ENCODE data around the gene ARHGAP11B. TPM values are rescaled to one million over a fixed set of nuclear protein-coding genes. Genes with fewer than 3 reads are reported as not detected.
"Not testable (repeated sequence)": the region's sequence is repeated elsewhere in the genome, so short reads cannot be mapped to it uniquely, and the experiment has no call there.

ARHGAP11B gene

DNA sequence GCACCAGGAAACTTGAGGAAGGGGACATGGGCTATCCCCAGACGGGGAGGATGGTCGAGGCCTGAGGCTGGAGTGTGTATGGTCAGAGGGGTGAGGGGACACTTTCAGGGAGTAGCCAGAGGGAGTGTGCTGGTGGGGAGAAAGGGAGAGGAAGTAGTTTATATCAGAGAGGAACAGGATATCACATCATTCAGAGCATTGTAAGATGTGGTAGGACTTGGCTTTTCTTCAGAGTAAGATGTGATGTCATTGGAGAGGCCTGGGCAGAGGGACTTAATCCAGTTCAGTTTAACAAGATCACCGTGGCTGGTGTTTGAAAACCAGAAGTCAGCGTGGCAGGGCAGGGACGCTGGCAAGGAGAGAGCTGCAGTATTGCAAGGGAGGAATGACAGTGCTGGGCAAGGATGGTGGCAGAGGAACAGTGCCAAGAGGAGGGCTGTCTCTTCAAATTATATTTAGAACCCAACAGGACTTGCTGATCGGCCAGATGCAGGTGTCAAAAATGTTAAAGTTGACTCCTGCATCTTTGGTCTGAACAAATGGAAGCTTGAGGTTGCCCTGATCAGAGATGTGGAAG, 59.9 kb downstream of the ARHGAP11B start:
- H3K9me3 ChIP-seq; H3K4me1 ChIP-seq; DNase-seq; H3K9ac ChIP-seq (ENCODE audit: low read depth in 2 of 2, low read length in 2 of 2); intact Hi-C loops (cut with DNase I); H3K27me3 ChIP-seq; H3K4me3 ChIP-seq; H3K36me3 ChIP-seq; H3K27ac ChIP-seq: not testable (repeated sequence)

DNA sequence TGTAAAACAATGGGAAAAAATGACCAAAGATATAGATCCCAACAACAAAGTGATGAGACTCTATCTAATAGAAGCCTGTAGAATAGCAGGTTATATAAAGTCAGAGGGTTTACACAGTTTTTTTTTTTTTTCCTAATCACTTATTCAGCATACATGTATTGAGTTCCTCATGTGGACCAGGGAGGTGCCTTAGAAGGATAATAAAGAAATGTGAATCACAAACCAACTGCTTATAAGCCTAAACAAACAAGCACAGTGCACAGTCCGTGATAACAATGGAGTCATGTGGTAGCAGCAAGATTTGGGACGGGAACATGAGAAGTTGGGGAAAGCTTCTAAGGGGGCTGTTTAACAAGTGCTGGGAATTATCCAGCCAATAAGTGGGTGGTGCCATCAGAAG, 60.7 kb downstream of the ARHGAP11B start:
- H3K27ac ChIP-seq; H3K4me3 ChIP-seq; H3K27me3 ChIP-seq; DNase-seq; intact Hi-C loops (cut with DNase I); H3K36me3 ChIP-seq; H3K9me3 ChIP-seq; H3K4me1 ChIP-seq; H3K9ac ChIP-seq (ENCODE audit: low read depth in 2 of 2, low read length in 2 of 2): not testable (repeated sequence)

Other genes starting within 250 kb of the ARHGAP11B start
- gene CHRFAM7A, start 232.6 kb upstream of the ARHGAP11B start, total RNA-seq = under 1 TPM; 0.42 to 0.59 TPM
- under 1 TPM; 0.54 to 0.90 TPM for gene GOLGA8R, start 211.9 kb upstream of the ARHGAP11B start, total RNA-seq
- gene GOLGA8Q, start 74.1 kb upstream of the ARHGAP11B start, total RNA-seq = under 1 TPM in 1 of 2 donors, not detected in 1; 0.15 TPM
- under 1 TPM in 1 of 2 donors, not detected in 1; 0.40 TPM for gene GOLGA8H, start 22.1 kb upstream of the ARHGAP11B start, total RNA-seq